Psoas muscle (tissue), 8 donors: ENCODE results near the gene COX7A2. TPM values are rescaled to one million over a fixed set of nuclear protein-coding genes. Genes with fewer than 3 reads are reported as not detected.

Experiments
- ATAC-seq, 4 donors: fragments of 200-7000 bp; cut with Tn5 transposase; one replicate each; pipeline ENCODE4 v1.9.1; 2020; ENCODE audit warnings: moderate library complexity in 3 of 4, mild to moderate bottlenecking in 2 of 4
- DNase-seq, 2 donors: peaks; one replicate each; pipeline ENCODE4 v3.0.0-alpha.2; 2020
- H3K27ac ChIP-seq: fragments of 200-600 bp; one replicate; pipeline ENCODE4 v1.8.0; 2022
- H3K27me3 ChIP-seq, 3 donors: fragments of 200-600 bp in 1 of 3; one replicate each; pipeline versions ENCODE4 v1.6.1 to v1.8.0; 2013 to 2022; ENCODE audit warnings: low read length in 2 of 3, mild to moderate bottlenecking in 2 of 3, moderate library complexity in 1 of 3; ENCODE audit not compliant: insufficient read depth in 3 of 3
- H3K36me3 ChIP-seq, 2 donors: fragments of 200-600 bp in 1 of 2; one replicate each; pipeline versions ENCODE4 v1.6.1 to v1.8.0; 2013 to 2022; ENCODE audit warnings: low read depth in 1 of 2, mild to moderate bottlenecking in 1 of 2, moderate library complexity in 1 of 2; ENCODE audit not compliant: insufficient read depth in 1 of 2
- H3K4me1 ChIP-seq: fragments of 200-600 bp; one replicate; pipeline ENCODE4 v1.8.0; 2022
- H3K4me3 ChIP-seq: fragments of 200-600 bp; one replicate; pipeline ENCODE4 v1.8.0; 2022; ENCODE audit warnings: mild to moderate bottlenecking
- H3K9me3 ChIP-seq: fragments of 200-600 bp; one replicate; pipeline ENCODE4 v1.8.0; 2022
- WGBS, 3 donors: extraction: QIAGEN DNeasy Blood & Tissue Kit; methylation state at CpG; one replicate each; pipeline versions ENCODE4 v1.1.6 to v1.1.7; 2013; 5-methylcytosine and 5-hydroxymethylcytosine counted together
- intact Hi-C, 2 donors: fragments of 100-400 bp; cut with DNase I; formaldehyde crosslinking; loops; one replicate each; pipeline versions ENCODE4 v1.11.0 to v1.14.2; 2022
- polyA plus RNA-seq, 3 donors: library from polyadenylated mRNA; stranded (reverse); fragments of 200-250 nt; gene quantifications; one replicate each; pipeline ENCODE4 v1.2.3, GENCODE V29; 2013
- total RNA-seq, 4 donors: library from RNA; stranded (reverse); fragmentation: NEBNext Ultra II Directional in 2 of 4; extraction: Animal tissue kit (Norgen Biotek cat#: 25700) in 2 of 4; gene quantifications; one replicate each; pipeline versions ENCODE4 v1.2.1 to v1.2.4, GENCODE V29; 2021 to 2023
- TF ChIP-seq, protein P1 (sequence below): fragments of 200-600 bp; IDR thresholded peaks from one replicate; pipeline ENCODE4 v1.8.0; 2022; ENCODE audit warnings: antibody characterized with exemption
- donor health status: healthy with polysubstance abuse.
- donor health status: DM: no; HTN: no; CAD: no; lungs with moderate emphysema.
- donor health status: Bipolar disorder and iron deficiency.
- donor health status: healthy.
- donor health status: DM: yes; HTN: yes; CAD: no.
- donor health status: DM: no; HTN: no; CAD: no.
- donor health status: DM: no; HTN: no; CAD: no.
- donor health status: DM: yes; HTN: yes; CAD: no.

The COX7A2 gene
- total and polyA plus RNA-seq, 7 donors = 224 to 466 (median 366) TPM

DNA sequence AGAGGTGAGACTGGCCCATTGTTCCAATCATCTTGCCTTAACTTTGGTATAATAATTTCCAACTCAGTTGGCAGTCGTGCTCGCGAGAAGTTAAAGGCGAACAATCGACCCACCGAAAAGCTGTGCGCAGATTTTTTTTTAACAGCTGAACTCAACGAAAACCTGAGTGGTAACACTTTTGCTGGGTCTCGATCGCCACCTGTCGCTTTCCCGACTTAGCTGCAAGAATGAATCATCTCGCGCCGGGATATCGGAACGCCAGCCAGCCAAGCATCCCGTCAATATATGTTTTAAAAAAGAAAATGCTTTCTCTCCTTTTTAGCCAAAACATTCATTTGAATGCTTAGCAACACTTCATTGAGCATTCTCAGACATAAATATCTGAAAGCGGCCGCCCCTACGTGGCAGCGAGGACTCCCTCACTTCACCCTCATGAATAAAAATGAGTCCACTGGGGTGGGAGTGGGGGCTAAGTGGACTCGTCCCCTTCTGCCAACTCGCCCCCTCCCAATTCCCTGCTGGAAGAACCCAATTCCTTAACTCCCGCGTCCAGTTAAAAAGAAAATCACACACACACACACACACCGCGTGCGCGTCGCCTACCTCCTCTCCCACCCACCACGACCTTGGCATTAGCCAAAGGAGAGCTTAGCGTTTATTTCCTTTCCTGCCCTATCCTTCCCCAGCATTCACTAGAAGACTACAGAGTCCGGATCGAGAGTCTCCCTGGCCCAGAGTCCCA, 39.2 kb downstream of the COX7A2 start:
- Histone ChIP-seq H3K4me3 (peak overlapping the region; percentile 68), H3K27me3 (peaks cover 0 to 83% (median 21%) of the 10 kb centered on the region in 3 donors), H3K36me3 (no peaks in the 10 kb centered on the region), H3K9me3 (no peaks in the 10 kb centered on the region), H3K27ac (no peak overlapping the region), H3K4me1 (peaks cover 25% of the 10 kb centered on the region)
- intact Hi-C loops = loop anchor here in 1 of 2 donors (10.0 kb wide), 3 partner anchors 460 to 1530 kb away; no protein-coding TSS in a partner anchor
- TF ChIP-seq, protein P1, sequence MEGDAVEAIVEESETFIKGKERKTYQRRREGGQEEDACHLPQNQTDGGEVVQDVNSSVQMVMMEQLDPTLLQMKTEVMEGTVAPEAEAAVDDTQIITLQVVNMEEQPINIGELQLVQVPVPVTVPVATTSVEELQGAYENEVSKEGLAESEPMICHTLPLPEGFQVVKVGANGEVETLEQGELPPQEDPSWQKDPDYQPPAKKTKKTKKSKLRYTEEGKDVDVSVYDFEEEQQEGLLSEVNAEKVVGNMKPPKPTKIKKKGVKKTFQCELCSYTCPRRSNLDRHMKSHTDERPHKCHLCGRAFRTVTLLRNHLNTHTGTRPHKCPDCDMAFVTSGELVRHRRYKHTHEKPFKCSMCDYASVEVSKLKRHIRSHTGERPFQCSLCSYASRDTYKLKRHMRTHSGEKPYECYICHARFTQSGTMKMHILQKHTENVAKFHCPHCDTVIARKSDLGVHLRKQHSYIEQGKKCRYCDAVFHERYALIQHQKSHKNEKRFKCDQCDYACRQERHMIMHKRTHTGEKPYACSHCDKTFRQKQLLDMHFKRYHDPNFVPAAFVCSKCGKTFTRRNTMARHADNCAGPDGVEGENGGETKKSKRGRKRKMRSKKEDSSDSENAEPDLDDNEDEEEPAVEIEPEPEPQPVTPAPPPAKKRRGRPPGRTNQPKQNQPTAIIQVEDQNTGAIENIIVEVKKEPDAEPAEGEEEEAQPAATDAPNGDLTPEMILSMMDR = peak; percentile 65
- WGBS, 3 donors = 1 to 2% (median 1%) methylated on average over 35 of the region's 35 CpGs
- peak in 1 of 4 donors; percentile 47 for ATAC-seq
- DNase-seq = peak; percentile 73 to 80

DNA sequence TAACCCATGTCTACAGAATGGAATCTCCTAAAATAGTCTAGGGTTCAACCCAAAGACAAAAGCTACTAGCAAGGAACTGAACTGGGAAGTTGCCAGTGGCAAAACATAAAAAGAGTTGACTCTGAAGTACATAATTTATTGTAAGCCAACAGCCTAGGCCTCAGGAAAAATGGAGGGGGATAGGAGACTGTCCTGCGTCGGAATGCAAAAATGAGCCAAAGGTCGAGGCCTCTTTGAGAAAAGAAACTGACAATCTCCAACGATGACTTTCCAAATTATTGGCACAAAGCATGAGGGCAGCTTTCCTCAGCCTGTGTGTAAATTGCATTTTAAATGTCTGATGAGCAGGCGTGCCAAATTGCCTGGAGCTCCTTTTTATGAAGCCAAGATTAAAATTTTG, 39.9 kb downstream of the COX7A2 start:
- no peak for DNase-seq
- TF ChIP-seq, protein P1 = no peak
- intact Hi-C loops = loop anchor here in 1 of 2 donors (10.0 kb wide), 3 partner anchors 459 to 1529 kb away; no protein-coding TSS in a partner anchor
- no peaks in the 10 kb centered on the region for H3K9me3 ChIP-seq
- no peaks in the 10 kb centered on the region for H3K36me3 ChIP-seq
- H3K4me1 ChIP-seq = peaks cover 24% of the 10 kb centered on the region
- WGBS, 3 donors = 19 to 39% (median 25%) methylated on average over 5 of the region's 5 CpGs
- peak overlapping the region; percentile 68 for H3K4me3 ChIP-seq
- no peak for ATAC-seq
- no peak overlapping the region for H3K27ac ChIP-seq
- H3K27me3 ChIP-seq = peaks cover 0 to 82% (median 21%) of the 10 kb centered on the region in 3 donors

- intact Hi-C loops = loop anchor here in 1 of 2 donors (10.0 kb wide), 3 partner anchors 458 to 1528 kb away; no protein-coding TSS in a partner anchor
- no peaks in the 10 kb centered on the region for H3K36me3 ChIP-seq
- ATAC-seq (no peak), DNase-seq (no peak)
- WGBS, 3 donors = 73 to 86% (median 79%) methylated on average over 12 of the region's 12 CpGs
- TF ChIP-seq, protein P1 = no peak
- H3K27me3 ChIP-seq = peaks cover 0 to 75% (median 19%) of the 10 kb centered on the region in 3 donors
- H3K9me3 ChIP-seq = no peaks in the 10 kb centered on the region
- H3K4me1 ChIP-seq = peaks cover 22% of the 10 kb centered on the region
- H3K27ac ChIP-seq = no peak overlapping the region
- H3K4me3 ChIP-seq = peak overlapping the region; percentile 28
These were observed 40.9 kb downstream of the COX7A2 start for GRCh38 chr6:75202676-75203131.

DNA sequence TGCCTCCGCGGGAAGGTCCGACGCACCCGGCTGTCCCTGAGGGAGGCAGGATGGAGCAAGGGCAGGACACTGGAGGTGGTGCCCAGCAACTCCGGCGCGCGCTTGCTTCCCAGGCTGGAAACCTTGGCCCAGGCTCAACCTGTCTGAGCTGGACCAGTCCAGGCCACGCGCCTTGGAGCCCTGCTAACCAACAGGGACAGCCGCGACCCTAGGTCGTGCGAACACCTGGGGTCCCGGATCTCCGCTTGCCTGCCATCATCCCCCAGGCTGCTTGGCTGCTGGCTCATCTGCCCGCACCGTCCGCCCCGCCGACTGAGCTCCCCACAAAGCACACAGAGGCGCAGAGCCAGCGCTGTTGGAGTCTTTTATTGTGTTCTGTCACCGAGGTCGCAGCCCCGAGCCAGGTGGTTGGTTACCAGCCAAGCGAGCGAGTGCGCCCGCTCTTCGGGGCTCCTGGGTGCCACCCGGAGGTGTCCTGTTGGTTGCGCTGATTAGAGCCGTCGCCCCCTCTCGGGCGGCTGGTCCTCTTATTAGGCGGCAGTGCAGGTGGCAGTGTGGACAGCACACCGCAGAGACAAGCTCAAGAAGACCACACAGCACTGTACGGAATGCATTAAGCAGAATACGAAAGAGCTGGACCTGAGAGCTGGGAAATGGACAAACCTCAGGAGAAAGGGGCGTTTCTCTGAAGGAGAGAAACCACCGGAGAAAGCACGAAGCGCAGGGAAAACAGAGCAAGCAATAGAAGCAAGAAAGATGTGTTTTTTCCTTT, 41.5 kb downstream of the COX7A2 start:
- no peak overlapping the region for H3K27ac ChIP-seq
- no peak for ATAC-seq

More for the DNA sequence above, 41.5 kb downstream of the COX7A2 start:
- Histone ChIP-seq H3K9me3 (no peaks in the 10 kb centered on the region), H3K4me1 (peaks cover 22% of the 10 kb centered on the region), H3K36me3 (no peaks in the 10 kb centered on the region), H3K27me3 (peaks cover 0 to 69% (median 15%) of the 10 kb centered on the region in 3 donors), H3K4me3 (peak overlapping the region; percentile 28)
- DNase-seq = peak; percentile 46 to 71
- TF ChIP-seq, protein P1 = no peak
- 29 to 32% (median 31%) methylated on average over 46 of the region's 46 CpGs for WGBS, 3 donors
- intact Hi-C loops = loop anchor here in 1 of 2 donors (10.0 kb wide), 3 partner anchors 457 to 1527 kb away; no protein-coding TSS in a partner anchor
